Activated naive CD4-positive, alpha-beta T cell treated with anti-CD3 and anti-CD28 coated beads, Interleukin-2, amount 10 ng/mL, durations not matched to agents 7 days and 5 days (primary cell): ENCODE data around the gene PACS2.
A peak's percentile ranks its signal among the peaks of the same experiment; 100 is the strongest.

Experiments
- CTCF ChIA-PET: fragments of 350-600 bp; sonication (Branson Sonifier 250); formaldehyde crosslinking; loops from one replicate; lab custom pipeline; 2021; ENCODE audit warnings: antibody characterized with exemption; lab: Charles Lee
- DNase-seq: peaks from one replicate; pipeline ENCODE4 v3.0.0-alpha.2; 2020
- H3K27ac Mint-ChIP-seq: one replicate; pipeline ENCODE4 v1.8.0; 2021; ENCODE audit warnings: mild to moderate bottlenecking, moderate library complexity, mixed read lengths
- H3K27me3 Mint-ChIP-seq: one replicate; pipeline ENCODE4 v1.8.0; 2021; ENCODE audit warnings: mild to moderate bottlenecking, mixed read lengths
- H3K36me3 Mint-ChIP-seq: one replicate; pipeline ENCODE4 v1.8.0; 2021; ENCODE audit warnings: mixed read lengths
- H3K4me1 Mint-ChIP-seq: one replicate; pipeline ENCODE4 v1.8.0; 2021; ENCODE audit warnings: mixed read lengths
- H3K4me3 Mint-ChIP-seq: one replicate; pipeline ENCODE4 v1.8.0; 2021; ENCODE audit warnings: mild to moderate bottlenecking, moderate library complexity, mixed read lengths
- H3K9me3 Mint-ChIP-seq: one replicate; pipeline ENCODE4 v1.8.0; 2021; ENCODE audit warnings: mixed read lengths

The PACS2 gene

DNA sequence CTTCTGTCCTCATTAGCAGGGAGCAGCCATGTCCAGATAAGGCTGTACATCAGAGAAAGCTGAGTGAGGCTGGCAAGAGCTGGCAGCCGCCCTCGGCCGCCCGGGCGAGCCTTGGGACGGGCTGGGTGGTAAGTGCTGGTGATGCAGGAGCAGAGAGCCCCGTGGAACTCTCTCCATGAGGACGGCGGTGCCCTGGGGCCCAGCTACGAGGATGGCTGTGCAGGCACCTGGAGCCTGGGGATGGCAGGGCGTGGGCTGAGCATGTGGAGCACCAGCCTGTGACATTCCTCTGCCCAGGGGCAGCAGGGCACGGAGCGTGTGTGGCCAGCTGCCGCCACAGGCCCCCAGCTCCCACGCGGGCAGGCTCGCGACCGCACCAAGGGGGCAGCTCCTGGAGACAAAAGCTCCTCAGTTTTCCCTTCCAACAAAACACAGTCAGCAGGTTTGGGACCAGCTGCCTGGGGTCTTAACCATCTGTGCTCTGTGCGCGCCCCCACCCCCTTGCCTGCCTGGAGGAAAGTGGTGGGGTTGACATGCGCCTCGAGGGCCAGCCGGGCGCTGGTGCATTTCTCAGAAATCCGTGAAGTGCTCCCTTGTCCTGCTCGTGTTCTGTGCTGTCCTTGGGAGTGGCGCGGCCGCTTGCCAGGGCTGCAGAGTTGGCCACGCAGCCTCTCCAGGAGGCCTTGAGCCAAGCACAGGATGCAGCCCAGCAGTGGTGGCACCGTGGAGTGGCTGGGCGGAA lies 21.4 kb downstream of the PACS2 start:
- DNase-seq, result no peak
- Mint-ChIP-seq H3K36me3 (no peaks in the 10 kb centered on the region), H3K9me3 (no peaks in the 10 kb centered on the region), H3K27me3 (no peaks in the 10 kb centered on the region), H3K27ac (no peak overlapping the region), H3K4me3 (no peak overlapping the region), H3K4me1 (peaks cover 14% of the 10 kb centered on the region)
- CTCF ChIA-PET, result no interaction called here

- H3K36me3 Mint-ChIP-seq, result no peaks in the 10 kb centered on the region
- CTCF ChIA-PET, result no interaction called here
Measured at GRCh38 chr14:105336477-105337287, 22.1 kb downstream of the PACS2 start.

DNA sequence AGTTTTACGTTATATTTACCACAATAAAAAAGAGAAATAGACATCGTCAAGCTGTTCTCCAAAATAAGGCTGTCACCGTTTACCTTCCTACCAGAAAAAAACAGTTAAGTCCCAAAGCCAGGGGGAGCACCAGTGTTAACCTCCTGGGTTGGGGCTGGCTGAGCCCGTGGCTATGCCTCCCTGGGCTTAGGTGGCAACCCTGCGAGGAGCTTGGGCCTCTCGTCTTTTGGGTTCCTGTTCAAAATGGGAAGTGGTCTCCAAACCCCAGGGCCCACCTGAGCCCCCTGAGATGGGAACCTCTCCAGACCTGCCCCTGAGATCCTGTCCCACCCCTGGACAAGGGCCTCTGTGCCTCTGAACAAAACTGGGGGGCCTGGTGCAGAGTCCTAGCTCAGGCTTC lies 22.9 kb downstream of the PACS2 start:
- H3K4me1 Mint-ChIP-seq, result peaks cover 2% of the 10 kb centered on the region
- peak overlapping the region; percentile 42 for H3K27ac Mint-ChIP-seq
- DNase-seq, result no peak
- no peak overlapping the region for H3K4me3 Mint-ChIP-seq
- no peaks in the 10 kb centered on the region for H3K36me3 Mint-ChIP-seq
- H3K9me3 Mint-ChIP-seq, result no peaks in the 10 kb centered on the region
- CTCF ChIA-PET, result no interaction called here
- H3K27me3 Mint-ChIP-seq, result no peaks in the 10 kb centered on the region

More at GRCh38 chr14:105336477-105337287, 22.1 kb downstream of the PACS2 start:
- H3K4me1 Mint-ChIP-seq, result peaks cover 8% of the 10 kb centered on the region
- H3K4me3 Mint-ChIP-seq, result no peak overlapping the region
- no peak overlapping the region for H3K27ac Mint-ChIP-seq
- H3K9me3 Mint-ChIP-seq, result no peaks in the 10 kb centered on the region
- no peak for DNase-seq
- H3K27me3 Mint-ChIP-seq, result no peaks in the 10 kb centered on the region

- no peak overlapping the region for H3K4me3 Mint-ChIP-seq
- no peak overlapping the region for H3K27ac Mint-ChIP-seq
- no peaks in the 10 kb centered on the region for H3K9me3 Mint-ChIP-seq
- CTCF ChIA-PET, result interaction anchor here (0.7 kb wide), 1 partner anchor 87 kb away, joined by 3 read pairs; no protein-coding TSS in a partner anchor
- DNase-seq, result no peak
- H3K36me3 Mint-ChIP-seq, result no peaks in the 10 kb centered on the region
- no peaks in the 10 kb centered on the region for H3K27me3 Mint-ChIP-seq
- no peaks in the 10 kb centered on the region for H3K4me1 Mint-ChIP-seq
Measured at GRCh38 chr14:105337966-105338741, 23.6 kb downstream of the PACS2 start.

- H3K36me3 Mint-ChIP-seq, result no peaks in the 10 kb centered on the region
- CTCF ChIA-PET, result interaction anchor here (0.9 kb wide), 1 partner anchor 11 kb away, joined by 3 read pairs; no protein-coding TSS in a partner anchor
- H3K27ac Mint-ChIP-seq, result no peak overlapping the region
- H3K4me3 Mint-ChIP-seq, result no peak overlapping the region
- DNase-seq, result no peak
- H3K27me3 Mint-ChIP-seq, result no peaks in the 10 kb centered on the region
- no peaks in the 10 kb centered on the region for H3K4me1 Mint-ChIP-seq
- H3K9me3 Mint-ChIP-seq, result peaks cover 6% of the 10 kb centered on the region
Measured at GRCh38 chr14:105340821-105341733, 26.5 kb downstream of the PACS2 start.

- Mint-ChIP-seq H3K9me3 (peaks cover 6% of the 10 kb centered on the region), H3K27me3 (no peaks in the 10 kb centered on the region), H3K4me1 (no peaks in the 10 kb centered on the region), H3K27ac (no peak overlapping the region), H3K36me3 (no peaks in the 10 kb centered on the region), H3K4me3 (no peak overlapping the region)
- DNase-seq, result no peak
- CTCF ChIA-PET, result interaction anchor here (1.7 kb wide), 1 partner anchor 9 kb away, joined by 8 read pairs; no protein-coding TSS in a partner anchor
Measured at GRCh38 chr14:105343194-105343593, 28.6 kb downstream of the PACS2 start.

- CTCF ChIA-PET, result interaction anchor here (0.6 to 1.2 kb wide), 2 partner anchors 12 to 57 kb away, joined by 3 read pairs; no protein-coding TSS in a partner anchor
- H3K36me3 Mint-ChIP-seq, result no peaks in the 10 kb centered on the region
- no peaks in the 10 kb centered on the region for H3K4me1 Mint-ChIP-seq
- no peak for DNase-seq
- no peak overlapping the region for H3K27ac Mint-ChIP-seq
- H3K27me3 Mint-ChIP-seq, result no peaks in the 10 kb centered on the region
- H3K9me3 Mint-ChIP-seq, result peaks cover 6% of the 10 kb centered on the region
- H3K4me3 Mint-ChIP-seq, result no peak overlapping the region
Measured at GRCh38 chr14:105346200-105346533, 31.6 kb downstream of the PACS2 start.

DNA sequence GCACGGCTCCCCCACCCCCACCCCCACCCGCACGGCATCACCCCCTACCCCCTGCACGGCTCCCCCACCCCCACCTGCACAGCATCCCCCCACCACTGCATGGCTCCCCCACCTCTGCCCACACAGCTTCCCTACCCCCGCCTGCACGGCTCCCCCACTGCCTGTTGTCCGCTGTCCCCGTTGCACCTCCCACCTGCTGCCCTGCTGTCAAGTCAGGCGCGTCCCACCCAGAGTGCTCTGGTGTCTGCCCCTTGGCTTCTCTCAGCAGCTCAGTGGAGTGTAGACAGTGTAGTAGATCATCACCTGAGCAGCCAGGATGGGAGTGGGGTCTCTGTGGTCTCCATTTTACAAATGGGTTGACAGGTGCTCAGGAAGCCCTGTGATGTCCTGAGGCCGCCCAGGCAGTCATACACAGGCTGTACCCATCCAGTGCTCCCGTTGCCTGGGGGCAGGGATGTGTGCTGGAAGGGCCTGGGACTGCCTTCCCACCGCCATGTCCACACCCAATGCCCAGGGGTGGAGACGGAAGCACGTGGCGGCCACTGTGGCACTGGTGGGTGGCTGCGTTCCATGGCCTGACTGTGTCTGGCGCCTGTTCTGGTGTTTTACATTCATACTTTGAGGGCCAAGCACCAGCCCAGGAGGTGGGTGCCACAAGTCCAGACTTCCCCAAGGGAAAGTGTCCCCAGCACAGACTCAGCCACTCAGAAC lies 32.5 kb downstream of the PACS2 start:
- H3K27ac Mint-ChIP-seq, result no peak overlapping the region
- no peak overlapping the region for H3K4me3 Mint-ChIP-seq
- H3K27me3 Mint-ChIP-seq, result no peaks in the 10 kb centered on the region
- H3K36me3 Mint-ChIP-seq, result no peaks in the 10 kb centered on the region
- H3K4me1 Mint-ChIP-seq, result peaks cover 2% of the 10 kb centered on the region
- DNase-seq, result no peak
- H3K9me3 Mint-ChIP-seq, result peaks cover 6% of the 10 kb centered on the region
- CTCF ChIA-PET, result interaction anchor here (1.2 kb wide), 1 partner anchor 13 kb away, joined by 3 read pairs; no protein-coding TSS in a partner anchor

DNA sequence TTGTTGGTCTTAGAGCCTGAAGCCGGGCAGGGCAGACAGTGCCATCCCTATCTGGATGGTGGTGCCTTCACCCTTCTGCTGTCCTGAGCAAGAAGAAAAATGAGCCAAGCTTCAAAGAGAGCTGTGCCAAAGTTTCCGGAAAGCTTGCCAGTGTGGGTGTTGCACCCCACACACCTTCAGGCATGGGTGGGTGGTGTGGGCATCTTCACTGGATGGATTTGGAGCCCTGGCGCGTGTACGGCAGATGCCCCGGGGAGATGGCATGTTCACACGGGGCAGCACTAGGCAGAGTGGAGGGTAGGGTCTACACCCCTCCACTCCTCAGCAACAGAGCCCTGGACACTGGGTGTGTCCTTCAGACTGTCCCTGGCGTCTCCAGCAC lies 33.0 kb downstream of the PACS2 start:
- CTCF ChIA-PET, result no interaction called here
- no peak overlapping the region for H3K4me3 Mint-ChIP-seq
- no peak overlapping the region for H3K27ac Mint-ChIP-seq
- peaks cover 6% of the 10 kb centered on the region for H3K9me3 Mint-ChIP-seq
- H3K4me1 Mint-ChIP-seq, result peaks cover 3% of the 10 kb centered on the region
- no peaks in the 10 kb centered on the region for H3K27me3 Mint-ChIP-seq
- H3K36me3 Mint-ChIP-seq, result no peaks in the 10 kb centered on the region
- no peak for DNase-seq

- DNase-seq, result no peak
- Mint-ChIP-seq H3K36me3 (no peaks in the 10 kb centered on the region), H3K9me3 (peaks cover 6% of the 10 kb centered on the region), H3K27ac (no peak overlapping the region), H3K27me3 (no peaks in the 10 kb centered on the region), H3K4me1 (peaks cover 3% of the 10 kb centered on the region), H3K4me3 (no peak overlapping the region)
- CTCF ChIA-PET, result interaction anchor here (1.0 to 1.1 kb wide), 2 partner anchors 146 to 258 kb away, joined by 3 read pairs; no protein-coding TSS in a partner anchor
Measured at GRCh38 chr14:105348169-105348944, 33.8 kb downstream of the PACS2 start.

DNA sequence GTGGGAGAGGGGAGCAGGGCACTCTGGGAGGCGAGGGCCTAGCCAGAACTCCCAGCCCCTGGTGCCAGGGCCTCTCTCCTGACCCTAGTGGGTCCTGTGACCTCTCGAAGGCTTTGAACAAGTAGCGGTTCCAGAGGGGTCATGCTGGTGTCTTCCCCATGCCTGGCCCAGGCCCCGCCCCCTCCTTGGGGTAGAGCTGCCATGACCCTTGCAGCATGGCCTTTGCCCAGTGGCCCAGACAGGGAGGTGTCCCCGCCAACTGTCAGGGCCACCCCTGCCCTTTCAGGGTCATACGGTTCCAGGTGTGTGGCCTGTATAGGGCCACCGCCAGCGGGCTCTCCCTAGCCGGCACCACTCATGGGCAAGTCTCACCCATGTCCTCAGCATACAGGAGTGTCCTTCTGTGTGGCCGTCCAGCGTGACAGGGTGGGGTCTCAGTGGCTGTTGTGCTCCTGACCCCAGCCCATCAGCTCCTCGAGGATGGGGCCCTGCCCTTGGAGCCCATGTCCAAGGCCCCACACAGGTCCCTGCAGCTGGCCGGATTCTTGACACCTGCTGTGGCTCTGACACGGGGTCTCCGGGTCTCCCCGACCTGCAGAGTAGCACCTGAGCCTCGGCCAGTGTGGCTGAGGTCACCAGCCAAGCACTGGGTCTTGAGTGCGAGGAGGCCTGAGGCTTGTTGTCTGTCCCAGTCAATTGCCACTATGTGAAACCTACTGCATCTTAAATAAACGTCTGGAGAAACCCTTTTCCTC lies 34.6 kb downstream of the PACS2 start:
- Mint-ChIP-seq H3K9me3 (peaks cover 6% of the 10 kb centered on the region), H3K27ac (no peak overlapping the region), H3K27me3 (no peaks in the 10 kb centered on the region), H3K36me3 (no peaks in the 10 kb centered on the region), H3K4me3 (no peak overlapping the region), H3K4me1 (peaks cover 3% of the 10 kb centered on the region)
- CTCF ChIA-PET, result interaction anchor here (1.0 to 3.2 kb wide), 3 partner anchors 146 to 259 kb away, joined by 3 to 31 read pairs (median 3); no protein-coding TSS in a partner anchor
- DNase-seq, result no peak
